OCI-LY7 (cell line): ENCODE measurements around the gene RANBP17. TPM values are rescaled to one million over a fixed set of nuclear protein-coding genes. Genes with fewer than 3 reads are reported as not detected.
A peak's percentile ranks its signal among the peaks of the same experiment; 100 is the strongest.

Experiments
- BruUV-seq: library from RNA; stranded (reverse); fragments of 400-500 nt; replicated peaks from 2 replicates; lab custom pipeline; 2021; lab: Mats Ljungman, UMichigan
- CTCF ChIA-PET: fragments of 300-600 bp; sonication (Branson Sonifier 250); formaldehyde crosslinking; loops from one replicate; lab custom pipeline; 2022; ENCODE audit warnings: antibody characterized with exemption; ENCODE audit not compliant: unreplicated experiment; lab: Charles Lee
- POLR2A ChIA-PET: fragments of 300-600 bp; sonication (Branson Sonifier 250); formaldehyde crosslinking; loops from one replicate; lab custom pipeline; 2022; ENCODE audit warnings: antibody characterized with exemption; lab: Charles Lee
- DNase-seq: peaks from one replicate; pipeline ENCODE4 v3.0.0-alpha.2; 2015; ENCODE audit warnings: low spot score
- H2AFZ ChIP-seq: fragments of 200-600 bp; sonication (generic), shearing (Covaris generic); 2 replicates; pipeline ENCODE4 v1.6.1; 2014; ENCODE audit warnings: mild to moderate bottlenecking, antibody characterized with exemption, low read length, moderate library complexity
- H3K27ac ChIP-seq: fragments of 200-600 bp; sonication (generic); 2 replicates; pipeline ENCODE4 v1.5.1; 2014; ENCODE audit warnings: mixed run types, low read depth, mild to moderate bottlenecking, moderate library complexity, low read length, inconsistent platforms; ENCODE audit not compliant: poor library complexity, severe bottlenecking
- H3K36me3 ChIP-seq: fragments of 200-600 bp; sonication (generic); 2 replicates; pipeline ENCODE4 v1.6.1; 2014; ENCODE audit warnings: mild to moderate bottlenecking, antibody characterized with exemption, low read length, moderate library complexity, mixed read lengths; ENCODE audit not compliant: insufficient read depth
- H3K4me1 ChIP-seq: fragments of 200-600 bp; sonication (generic); 2 replicates; pipeline ENCODE4 v1.5.1; 2014; ENCODE audit warnings: mild to moderate bottlenecking, low read length; ENCODE audit not compliant: insufficient read depth, poor library complexity, severe bottlenecking
- H3K4me2 ChIP-seq: fragments of 200-600 bp; sonication (generic); 2 replicates; pipeline ENCODE4 v1.6.1; 2014; ENCODE audit warnings: mild to moderate bottlenecking, low read length
- H3K4me3 ChIP-seq: fragments of 200-600 bp; sonication (generic); 2 replicates; pipeline ENCODE4 v1.5.1; 2014; ENCODE audit warnings: mild to moderate bottlenecking, low read depth, low read length; ENCODE audit not compliant: poor library complexity, severe bottlenecking
- H3K79me2 ChIP-seq: fragments of 200-600 bp; sonication (generic); 2 replicates; pipeline ENCODE4 v1.6.1; 2016; ENCODE audit warnings: low read depth, mild to moderate bottlenecking, low read length, moderate library complexity, mixed read lengths; ENCODE audit not compliant: insufficient read depth
- H3K9me2 ChIP-seq: fragments of 200-600 bp; sonication (generic); 2 replicates; pipeline ENCODE4 v1.6.1; 2016; ENCODE audit warnings: mild to moderate bottlenecking, low read length, mixed read lengths; ENCODE audit not compliant: insufficient read depth
- H3K9me3 ChIP-seq: fragments of 200-600 bp; sonication (generic); 2 replicates; pipeline ENCODE4 v1.6.1; 2014; ENCODE audit warnings: mild to moderate bottlenecking, mixed run types, low read length, mixed read lengths
- H4K20me1 ChIP-seq: fragments of 200-600 bp; sonication (generic); 2 replicates; pipeline ENCODE4 v1.6.1; 2014; ENCODE audit warnings: mild to moderate bottlenecking, antibody characterized with exemption, low read length, moderate library complexity, mixed read lengths; ENCODE audit not compliant: insufficient read depth
- EZH2phosphoT487 ChIP-seq: fragments of 200-600 bp; sonication (generic); IDR thresholded peaks from 2 replicates; pipeline ENCODE4 v1.6.1; 2018; ENCODE audit warnings: low read depth, borderline replicate concordance, mild to moderate bottlenecking, mixed run types, antibody characterized with exemption, low read length, moderate library complexity, mixed read lengths
- intact Hi-C: fragments of 100-400 bp; cut with micrococcal nuclease; formaldehyde crosslinking; loops from one replicate; pipeline ENCODE4 v1.10.0; 2022; ENCODE audit not compliant: unreplicated experiment
- total RNA-seq, 2 experiments: library from RNA; depleted of rRNA in 1 of 2; stranded (reverse); fragments of >200 nt in 1 of 2; shearing (Covaris generic) in 1 of 2; gene quantifications; 2 replicates each; pipeline ENCODE4 v1.2.3, GENCODE V29; 2014 to 2022
- TF ChIP-seq, protein P1 (sequence below): fragments of 200-600 bp; sonication (generic); conservative IDR thresholded peaks from 2 replicates; pipeline ENCODE4 v1.5.1; 2014; ENCODE audit warnings: mild to moderate bottlenecking, antibody characterized with exemption, low read length, moderate library complexity, mixed read lengths

Gene RANBP17
- total RNA-seq, 2 experiments from 2014 or later = not detected

DNA sequence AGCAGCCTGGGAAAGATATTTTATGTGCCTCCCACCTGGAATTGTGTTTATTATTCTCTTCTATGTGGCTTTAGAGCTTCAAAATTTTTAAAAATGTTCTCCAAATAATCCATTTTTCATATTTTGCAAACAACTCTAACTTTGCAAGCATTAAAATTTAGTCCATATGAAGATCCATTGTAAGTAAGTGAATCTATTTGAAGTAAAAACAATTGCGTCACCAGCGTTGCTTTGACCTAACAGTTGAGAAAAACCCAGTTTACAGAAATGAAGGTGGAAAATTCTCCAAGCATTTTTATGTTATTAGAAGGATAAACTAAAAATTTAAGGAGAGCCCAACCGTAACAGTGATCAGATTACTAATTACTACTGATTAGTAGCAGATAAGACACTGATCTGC, 408.3 kb downstream of the RANBP17 start:
- intact Hi-C loops = no loop called here
- Histone ChIP-seq H3K9me3 (no peaks in the 10 kb centered on the region), H2AFZ (no peak overlapping the region), H3K4me2 (no peak overlapping the region), H4K20me1 (no peaks in the 10 kb centered on the region), H3K36me3 (no peaks in the 10 kb centered on the region), H3K4me1 (no peaks in the 10 kb centered on the region), H3K79me2 (no peaks in the 10 kb centered on the region), H3K27ac (no peak overlapping the region), H3K9me2 (no peaks in the 10 kb centered on the region), H3K4me3 (no peak overlapping the region)
- POLR2A ChIA-PET = interaction anchor here (0.6 kb wide), 2 partner anchors 800 to 1270 kb away, joined by 3 read pairs; no protein-coding TSS in a partner anchor
- CTCF ChIA-PET = no interaction called here
- TF ChIP-seq, protein P1, sequence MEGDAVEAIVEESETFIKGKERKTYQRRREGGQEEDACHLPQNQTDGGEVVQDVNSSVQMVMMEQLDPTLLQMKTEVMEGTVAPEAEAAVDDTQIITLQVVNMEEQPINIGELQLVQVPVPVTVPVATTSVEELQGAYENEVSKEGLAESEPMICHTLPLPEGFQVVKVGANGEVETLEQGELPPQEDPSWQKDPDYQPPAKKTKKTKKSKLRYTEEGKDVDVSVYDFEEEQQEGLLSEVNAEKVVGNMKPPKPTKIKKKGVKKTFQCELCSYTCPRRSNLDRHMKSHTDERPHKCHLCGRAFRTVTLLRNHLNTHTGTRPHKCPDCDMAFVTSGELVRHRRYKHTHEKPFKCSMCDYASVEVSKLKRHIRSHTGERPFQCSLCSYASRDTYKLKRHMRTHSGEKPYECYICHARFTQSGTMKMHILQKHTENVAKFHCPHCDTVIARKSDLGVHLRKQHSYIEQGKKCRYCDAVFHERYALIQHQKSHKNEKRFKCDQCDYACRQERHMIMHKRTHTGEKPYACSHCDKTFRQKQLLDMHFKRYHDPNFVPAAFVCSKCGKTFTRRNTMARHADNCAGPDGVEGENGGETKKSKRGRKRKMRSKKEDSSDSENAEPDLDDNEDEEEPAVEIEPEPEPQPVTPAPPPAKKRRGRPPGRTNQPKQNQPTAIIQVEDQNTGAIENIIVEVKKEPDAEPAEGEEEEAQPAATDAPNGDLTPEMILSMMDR = no peak
- BruUV-seq = no TSS peak
- DNase-seq = no peak

DNA sequence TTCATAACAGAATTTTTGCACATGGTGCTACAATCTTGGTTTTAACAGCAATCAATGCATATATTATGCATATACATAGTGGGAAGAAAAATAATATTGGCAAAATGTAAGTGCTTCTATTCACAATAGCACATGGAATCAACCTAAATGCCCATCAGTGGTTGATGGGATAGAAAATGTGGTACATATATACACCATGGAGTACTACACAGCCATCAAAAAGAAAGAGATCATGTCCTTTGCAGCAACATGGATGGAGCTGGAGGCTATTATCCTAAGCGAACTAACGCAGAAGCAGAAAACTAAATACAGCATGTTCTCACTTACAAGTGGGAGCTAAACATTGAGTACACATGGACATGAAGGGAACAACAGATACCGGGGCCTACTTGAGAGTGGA, 410.0 kb downstream of the RANBP17 start:
- H2AFZ ChIP-seq = no peak overlapping the region
- intact Hi-C loops = no loop called here
- H3K27ac ChIP-seq = no peak overlapping the region
- CTCF ChIA-PET = no interaction called here
- BruUV-seq = no TSS peak
- H4K20me1 ChIP-seq = no peaks in the 10 kb centered on the region
- H3K9me2 ChIP-seq = no peaks in the 10 kb centered on the region
- TF ChIP-seq EZH2phosphoT487 = no peak
- H3K4me1 ChIP-seq = no peaks in the 10 kb centered on the region
- H3K4me3 ChIP-seq = no peak overlapping the region
- H3K4me2 ChIP-seq = no peak overlapping the region
- H3K9me3 ChIP-seq = no peaks in the 10 kb centered on the region
- no peaks in the 10 kb centered on the region for H3K36me3 ChIP-seq
- no peak for DNase-seq
- POLR2A ChIA-PET = interaction anchor here (1.4 kb wide), 1 partner anchor 9 kb away, joined by 6 read pairs; no protein-coding TSS in a partner anchor
- no peaks in the 10 kb centered on the region for H3K79me2 ChIP-seq

DNA sequence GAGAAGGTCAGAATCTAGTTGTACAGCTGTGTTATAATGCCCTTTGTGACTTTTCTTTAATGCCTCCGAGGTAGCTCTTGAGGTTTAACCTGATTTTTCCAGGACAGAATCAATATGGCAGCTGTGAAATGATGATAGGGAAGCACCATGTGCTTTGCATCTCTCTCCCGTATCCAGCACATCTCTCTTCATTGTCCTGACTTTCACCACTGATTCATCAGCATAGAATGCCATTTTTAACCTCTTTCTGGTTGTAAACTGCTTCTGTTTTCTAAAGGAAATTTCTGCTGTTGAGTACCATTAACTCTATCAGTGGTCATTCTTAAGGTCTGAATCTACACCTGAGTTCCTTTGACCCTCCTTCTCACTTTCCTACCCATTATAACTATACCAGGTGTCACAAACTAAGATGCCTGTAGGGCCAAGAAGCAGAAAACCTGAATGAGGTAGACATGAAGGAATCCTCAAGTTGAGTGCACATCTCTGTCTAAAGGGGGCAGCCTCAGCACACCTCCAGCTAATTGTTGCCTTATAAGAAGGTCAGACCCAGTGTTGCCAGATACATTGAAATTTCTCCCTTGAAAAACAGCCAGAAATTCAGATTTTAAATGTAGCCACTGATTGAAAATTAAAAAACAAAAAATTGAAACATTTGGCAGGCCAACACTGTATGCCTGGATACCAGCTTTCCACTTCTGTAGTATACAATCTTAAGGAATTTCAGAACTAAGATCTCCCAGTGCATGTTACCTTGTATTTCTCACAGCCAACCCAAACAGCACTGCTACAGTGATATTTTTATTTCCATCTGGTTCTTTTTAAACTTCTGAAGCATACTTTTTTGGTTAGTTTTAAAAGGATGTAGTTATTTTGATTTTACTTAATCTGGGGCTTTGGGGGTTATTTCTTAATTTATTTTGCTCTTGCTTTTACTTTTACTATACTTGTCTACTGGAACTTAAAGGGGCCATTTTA, 411.5 kb downstream of the RANBP17 start:
- Histone ChIP-seq H4K20me1 (no peaks in the 10 kb centered on the region), H3K9me2 (no peaks in the 10 kb centered on the region), H3K79me2 (no peaks in the 10 kb centered on the region), H2AFZ (no peak overlapping the region), H3K4me1 (no peaks in the 10 kb centered on the region), H3K9me3 (no peaks in the 10 kb centered on the region), H3K4me3 (no peak overlapping the region), H3K27ac (no peak overlapping the region), H3K36me3 (no peaks in the 10 kb centered on the region), H3K4me2 (no peak overlapping the region)
- BruUV-seq = no TSS peak
- ChIA-PET POLR2A (no interaction called here), CTCF (interaction anchor here (0.5 kb wide), 1 partner anchor 225 kb away, joined by 3 read pairs; no protein-coding TSS in a partner anchor)
- intact Hi-C loops = no loop called here
- TF ChIP-seq EZH2phosphoT487 = no peak
- TF ChIP-seq, protein P1 = peak; percentile 66
- DNase-seq = peak; percentile 4
